Islet of Langerhans (tissue), 1 donor: ENCODE results near the gene PRDM11.
"Not testable (repeated sequence)": the region's sequence is repeated elsewhere in the genome, so short reads cannot be mapped to it uniquely, and the experiment has no call there.

Experiments used
- FAIRE-seq: peaks from one replicate; lab custom pipeline; 2011; peaks lifted over from hg19 to GRCh38; lab: Jason Lieb, UNC

The PRDM11 gene

DNA sequence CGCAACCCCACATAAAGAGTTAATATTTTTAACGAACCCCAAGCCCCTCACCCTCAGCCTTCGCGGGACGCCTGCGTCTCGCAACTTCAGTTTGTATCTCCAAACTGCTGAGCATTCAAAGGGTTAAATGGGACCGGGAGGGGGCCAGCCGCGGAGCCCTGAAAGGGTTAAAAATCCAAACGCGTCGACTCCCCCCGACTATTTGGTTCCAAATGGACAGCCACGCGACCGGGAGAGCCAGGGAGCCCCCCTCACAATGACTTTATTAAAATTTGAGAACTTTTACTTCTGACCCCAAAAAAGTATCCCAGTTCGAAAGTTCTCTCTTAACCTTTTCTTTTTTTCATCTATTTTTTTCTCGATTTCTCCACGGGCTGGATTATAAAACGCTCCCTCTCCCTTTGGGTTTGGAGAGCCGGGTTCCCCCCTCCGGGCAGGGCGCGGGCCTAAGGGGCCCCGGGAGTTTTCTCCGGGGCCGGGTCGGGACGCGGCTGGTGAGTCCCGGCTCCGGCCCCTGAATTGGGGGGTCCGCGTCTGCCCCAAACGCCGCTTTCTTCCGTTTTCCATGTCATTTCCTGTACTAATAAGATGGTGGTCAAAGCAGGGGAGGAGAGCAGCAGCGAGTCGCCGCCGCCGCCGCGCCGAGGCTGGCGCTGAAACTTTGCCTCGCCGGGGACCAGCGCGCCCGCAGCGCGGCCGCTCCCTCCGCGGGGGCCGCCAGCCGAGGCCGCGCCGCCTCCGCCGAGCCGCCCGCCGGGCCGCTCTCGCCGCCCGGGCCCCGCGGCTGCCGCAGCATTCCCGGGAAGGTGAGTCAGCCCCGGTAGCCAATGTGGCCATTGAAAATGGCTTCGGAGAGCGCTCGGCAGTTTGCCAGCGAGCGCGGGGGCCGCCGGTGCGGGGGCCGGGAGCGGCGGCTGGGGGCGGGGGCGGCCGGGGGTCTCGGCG lies at the start of gene PRDM11:
TSS of gene PRDM11 (plus strand) at position 568 of the 945 bp plus-strand sequence. CDS start 35,128 bp downstream, outside the sequence.
- no peak for FAIRE-seq

- FAIRE-seq, result no peak
Observed at GRCh38 chr11:45097721-45098493, 48.5 kb upstream of the PRDM11 start.

- no peak for FAIRE-seq
Observed at GRCh38 chr11:45098929-45099328, 47.5 kb upstream of the PRDM11 start.

- no peak for FAIRE-seq
Observed at GRCh38 chr11:45100339-45100738, 46.1 kb upstream of the PRDM11 start.

GRCh38 chr11:45102361-45102809 lies 44.1 kb upstream of the PRDM11 start:
- no peak for FAIRE-seq

DNA sequence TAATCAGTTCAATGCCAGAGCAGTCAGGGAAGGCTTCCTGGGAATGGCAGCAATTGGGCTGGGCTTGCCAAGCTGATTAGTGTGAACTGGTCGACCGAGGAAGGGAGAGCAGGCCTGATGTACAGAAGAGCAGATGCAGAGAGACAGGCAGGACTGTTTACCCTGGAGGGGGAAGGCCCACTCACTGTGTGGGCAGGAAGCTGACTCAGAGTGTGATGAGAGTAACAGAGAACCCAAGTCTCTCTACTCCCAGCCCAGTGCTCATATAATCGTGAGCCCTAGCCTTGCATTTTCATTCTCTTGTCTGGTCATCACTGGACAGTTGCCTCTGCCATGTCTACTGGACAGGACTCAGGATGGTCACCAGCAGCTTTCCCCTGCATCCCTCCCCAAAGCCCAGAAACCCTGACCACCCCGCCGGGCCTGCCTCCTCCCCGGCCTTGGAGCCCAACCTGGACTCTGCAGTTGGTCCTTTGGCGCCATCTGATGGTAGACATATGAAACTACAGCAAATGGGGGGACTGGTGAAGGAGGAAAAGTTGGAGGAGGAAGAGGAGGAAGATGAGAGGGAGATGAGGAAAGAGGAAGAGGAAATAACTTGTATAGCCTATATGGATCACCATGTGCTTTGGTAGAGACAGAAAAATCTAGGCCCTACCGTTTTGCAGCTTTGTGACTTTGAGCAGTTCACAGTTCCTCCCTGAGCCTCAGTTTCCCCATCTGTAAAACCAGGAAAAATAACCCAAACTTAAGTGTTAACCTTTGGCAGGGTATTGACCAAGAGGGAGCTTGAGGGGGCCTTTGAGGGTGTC lies 43.4 kb upstream of the PRDM11 start:
- FAIRE-seq, result no peak

- no peak for FAIRE-seq
Observed at GRCh38 chr11:45104006-45104789, 42.2 kb upstream of the PRDM11 start.

DNA sequence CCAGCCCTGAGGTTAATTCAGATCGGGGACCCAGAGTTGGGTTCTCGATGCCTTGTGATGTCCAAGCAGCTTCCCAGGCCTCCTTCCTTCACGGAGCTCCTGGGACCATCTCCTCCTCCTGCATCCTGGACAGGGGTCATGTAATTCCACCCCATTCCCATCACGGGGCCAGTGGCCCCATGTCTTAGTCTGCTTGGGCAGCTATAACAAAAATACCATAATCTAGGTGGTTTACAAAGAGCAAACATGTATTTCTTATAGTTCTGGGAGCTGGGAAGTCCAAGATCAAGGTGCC lies 41.7 kb upstream of the PRDM11 start:
- no peak for FAIRE-seq

DNA sequence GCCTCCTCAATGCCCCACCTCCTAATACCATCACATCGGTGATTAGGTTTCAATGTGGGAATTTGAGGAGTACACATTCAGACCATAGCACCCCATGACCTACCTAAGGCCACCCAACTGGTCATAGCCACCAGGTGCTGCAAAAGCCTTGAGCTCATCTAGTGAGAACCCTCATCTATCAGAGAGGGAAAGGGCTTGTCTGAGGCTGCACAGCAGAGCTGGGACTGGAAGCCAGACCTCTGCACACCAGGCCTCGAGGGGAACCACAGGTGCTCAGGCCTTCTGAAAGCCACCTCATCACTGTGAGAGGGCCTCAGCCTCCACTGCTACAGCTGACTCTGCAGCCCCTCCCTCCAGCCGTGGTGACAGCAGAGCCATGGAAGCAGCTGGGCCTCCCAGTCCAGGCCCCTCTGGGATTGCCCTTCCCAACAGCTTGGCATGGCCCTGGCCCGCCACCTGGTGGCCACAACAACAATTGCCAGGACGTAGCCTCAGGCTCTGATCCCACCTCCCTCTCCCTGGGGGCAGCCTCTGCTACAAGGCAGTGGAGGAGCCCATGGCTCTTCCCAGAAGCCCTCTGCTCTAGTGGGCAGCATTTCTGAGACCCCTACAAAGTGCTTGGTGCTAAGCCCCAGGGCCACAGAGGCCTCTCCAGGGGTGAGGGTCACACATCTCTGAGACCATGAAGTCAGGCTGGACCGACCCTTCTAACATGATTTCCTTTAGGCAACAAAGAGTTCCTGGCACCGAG lies 41.0 kb upstream of the PRDM11 start:
- FAIRE-seq, result no peak

- FAIRE-seq, result no peak
Observed at GRCh38 chr11:45105984-45106375, 40.5 kb upstream of the PRDM11 start.

DNA sequence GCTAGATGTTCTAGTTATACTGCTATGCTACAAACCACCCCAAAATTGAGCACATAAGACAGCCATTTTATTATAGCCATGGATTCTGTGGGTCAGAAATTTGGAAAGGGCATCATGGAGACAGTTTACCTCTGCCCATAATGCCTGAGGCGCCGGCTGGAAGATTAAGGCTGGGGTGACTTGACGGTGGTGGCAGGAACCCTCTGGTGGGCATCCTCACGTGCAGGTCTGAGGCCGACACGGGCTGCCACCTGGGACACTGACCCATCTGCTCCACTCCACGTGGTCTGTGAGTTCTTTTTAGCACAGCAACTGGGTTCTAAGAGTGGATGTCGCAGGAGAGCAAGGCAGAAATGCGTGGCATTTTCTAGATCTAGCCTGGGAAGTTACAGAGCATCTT lies 40.0 kb upstream of the PRDM11 start:
- FAIRE-seq, result no peak

GRCh38 chr11:45107029-45107428 lies 39.4 kb upstream of the PRDM11 start:
- no peak for FAIRE-seq

- no peak for FAIRE-seq
Observed at GRCh38 chr11:45108070-45109064, 38.1 kb upstream of the PRDM11 start.

DNA sequence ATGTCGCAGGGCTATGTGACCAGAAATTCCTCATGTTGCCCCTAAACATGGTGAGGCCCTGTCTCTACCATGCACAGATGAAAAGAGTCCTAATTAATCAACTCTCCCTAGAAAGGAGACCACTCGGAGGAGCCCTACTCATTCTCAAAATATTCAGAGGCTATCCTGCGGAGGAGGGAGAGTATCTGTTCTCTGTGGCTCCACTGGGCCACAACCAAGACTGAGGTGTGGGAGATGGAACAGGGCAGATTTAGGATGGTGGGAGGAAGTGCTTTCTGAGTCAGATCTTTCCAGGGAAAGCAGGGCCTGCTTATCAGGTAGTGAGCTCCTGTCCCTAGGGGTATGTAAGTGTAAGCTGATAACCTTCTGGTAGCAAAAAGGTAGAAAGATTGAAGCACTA lies 37.0 kb upstream of the PRDM11 start:
- no peak for FAIRE-seq

GRCh38 chr11:45110562-45110961 lies 35.9 kb upstream of the PRDM11 start:
- peak; percentile 95 for FAIRE-seq

DNA sequence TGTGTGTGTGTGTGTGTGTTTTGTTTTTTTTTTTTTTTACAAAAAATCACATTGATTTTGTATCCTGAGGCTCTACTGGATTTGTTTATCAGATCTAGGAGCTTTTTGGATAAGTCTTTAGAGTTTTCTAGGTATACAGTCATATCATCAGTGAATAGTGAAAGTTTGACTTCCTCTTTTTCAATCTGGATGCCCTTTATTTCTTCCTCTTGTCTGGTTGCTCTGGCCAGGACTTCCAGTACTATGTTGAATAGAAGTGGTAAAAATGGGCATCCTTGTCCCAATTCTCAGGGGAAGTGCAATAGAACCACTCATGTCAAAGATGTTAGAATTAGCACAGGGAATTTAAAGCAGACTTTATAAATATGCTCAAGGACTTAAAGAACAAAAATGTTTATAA lies 32.6 kb upstream of the PRDM11 start:
- no peak for FAIRE-seq

GRCh38 chr11:45127836-45128235 lies 18.6 kb upstream of the PRDM11 start:
- not testable (repeated sequence) for FAIRE-seq

DNA sequence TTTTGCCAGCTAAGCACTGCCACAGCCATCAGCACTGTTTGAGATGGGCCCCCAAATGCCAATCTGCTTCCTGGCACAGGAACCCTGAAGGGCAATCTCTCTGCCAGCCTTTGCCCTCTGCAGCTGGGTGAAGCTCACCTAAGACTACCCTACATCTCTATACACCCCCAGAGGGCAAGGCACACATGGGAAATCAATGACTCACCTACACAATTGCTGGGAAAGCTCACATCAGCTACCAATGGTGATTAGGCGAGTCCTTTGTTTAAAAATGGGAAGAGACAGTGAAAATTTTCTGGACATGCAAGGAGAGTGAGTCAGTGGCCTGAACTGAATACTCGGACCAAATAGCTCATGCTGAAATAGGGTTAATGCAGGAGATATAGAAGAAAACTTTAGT lies 12.6 kb upstream of the PRDM11 start:
- FAIRE-seq, result no peak

DNA sequence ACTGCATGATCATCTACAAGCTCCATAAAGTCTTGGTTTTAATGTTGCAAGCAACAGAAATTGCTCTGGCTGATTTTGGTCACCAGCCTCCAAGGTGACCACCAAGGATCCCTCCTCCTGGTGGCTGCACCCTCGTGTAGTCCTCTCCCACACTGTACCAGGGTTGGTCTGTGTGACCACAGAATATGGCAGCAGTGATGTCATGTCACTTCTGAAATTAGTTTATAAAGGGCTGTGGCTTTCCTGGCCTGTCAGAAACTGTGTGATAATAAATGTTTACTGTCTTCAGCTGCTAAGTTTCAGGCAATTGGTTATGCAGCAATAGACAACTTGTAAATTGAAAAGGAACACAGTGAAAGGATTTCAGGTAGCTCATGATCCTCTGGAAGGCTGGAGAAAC lies 5.3 kb upstream of the PRDM11 start:
- no peak for FAIRE-seq

DNA sequence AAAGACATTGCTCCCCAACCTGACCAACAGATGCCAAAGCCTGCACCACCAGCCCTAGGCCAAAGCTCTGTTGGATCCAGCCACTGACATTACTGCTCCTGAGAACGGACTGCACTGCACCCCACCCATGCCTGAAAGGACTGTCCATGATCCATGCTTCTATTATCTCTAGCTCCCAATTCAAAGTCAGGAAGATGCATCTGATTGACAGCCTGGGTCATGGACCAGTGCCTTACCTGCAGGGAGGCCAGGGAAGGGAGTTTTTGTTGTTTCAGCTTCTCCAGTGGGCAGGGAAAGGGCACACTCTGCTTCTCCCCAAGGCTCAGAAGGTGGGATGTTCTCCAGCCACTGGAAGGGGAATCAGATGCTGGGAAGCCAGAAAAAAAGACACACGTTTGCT lies 4.8 kb upstream of the PRDM11 start:
- FAIRE-seq, result no peak
